GM12891 (cell line): ENCODE results near the gene CACNA1I.

Experiments
- PAX5 ChIP-seq: IDR thresholded peaks from 2 replicates; pipeline ENCODE4 v1.6.1; 2011; ENCODE audit warnings: low read length, moderate library complexity, mild to moderate bottlenecking; ENCODE audit not compliant: insufficient read depth, severe bottlenecking
- POLR2A ChIP-seq: IDR thresholded peaks from 2 replicates; pipeline ENCODE4 v1.6.1; 2011; ENCODE audit warnings: low read depth, low read length, control low read depth
- POLR2AphosphoS5 ChIP-seq: IDR thresholded peaks from 2 replicates; pipeline ENCODE4 v1.6.1; 2011; ENCODE audit warnings: low read depth, low read length, control low read depth
- TAF1 ChIP-seq: IDR thresholded peaks from 2 replicates; pipeline ENCODE4 v1.6.1; 2011; ENCODE audit warnings: low read depth, low read length, control low read depth

- TF ChIP-seq POLR2A (no peak), POLR2AphosphoS5 (no peak), PAX5 (no peak), TAF1 (no peak)
These were observed 40.8 kb downstream of the CACNA1I start for GRCh38 chr22:39611360-39611759.
